T-cell (primary cell): ENCODE measurements around the gene SYT14. TPM values are rescaled to one million over a fixed set of nuclear protein-coding genes. Genes with fewer than 3 reads are reported as not detected.
"Not testable (repeated sequence)": the region's sequence is repeated elsewhere in the genome, so short reads cannot be mapped to it uniquely, and the experiment has no call there.

Experiments
- ATAC-seq, 4 experiments: fragments of 200-7000 bp in 3 of 4; fragments of 150-1000 bp in 1 of 4; cut with Tn5 transposase; replicated peaks in 1 of 4; 1 replicate in 3 of 4; 2 replicates in 1 of 4; pipeline ENCODE4 v1.10.0; 2021; ENCODE audit warnings: moderate library complexity in 3 of 4, mild to moderate bottlenecking in 2 of 4, moderate number of reproducible peaks in 1 of 4
- CTCF ChIA-PET, 2 donors: fragments of 300-600 bp; sonication (Branson Sonifier 250); formaldehyde crosslinking; loops; one replicate each; lab custom pipeline; 2022; ENCODE audit warnings: antibody characterized with exemption in 2 of 2; lab: Charles Lee
- POLR2A ChIA-PET, 2 donors: fragments of 300-600 bp; sonication (Branson Sonifier 250); formaldehyde crosslinking; loops; one replicate each; lab custom pipeline; 2022; ENCODE audit warnings: antibody characterized with exemption in 2 of 2; lab: Charles Lee
- DNase-seq, 35 experiments: peaks; one replicate each; pipeline versions ENCODE4 v3.0.0 to v3.0.0-alpha.2; 2013 to 2023
- H3K27ac ChIP-seq: one replicate; pipeline ENCODE4 v1.5.1; 2013; ENCODE audit warnings: low read length
- H3K27me3 ChIP-seq, 2 experiments: replicated peaks in 1 of 2; 1 replicate in 1 of 2; 2 replicates in 1 of 2; pipeline versions ENCODE4 v1.6.1 to v1.7.0; 2013; ENCODE audit warnings: low read length in 1 of 2, mixed read lengths in 1 of 2; ENCODE audit not compliant: control insufficient read depth in 2 of 2, insufficient read depth in 2 of 2; ENCODE audit errors: extremely low read depth in 1 of 2
- H3K36me3 ChIP-seq, 2 donors: 1 replicate in 1 of 2; 2 replicates in 1 of 2; pipeline versions ENCODE4 v1.6.1 to v1.7.0; 2013; ENCODE audit warnings: low read length in 1 of 2; ENCODE audit not compliant: control insufficient read depth in 2 of 2, insufficient read depth in 1 of 2; ENCODE audit errors: extremely low read depth in 1 of 2
- H3K4me1 ChIP-seq, 2 experiments: 1 replicate in 1 of 2; 2 replicates in 1 of 2; pipeline versions ENCODE4 v1.6.1 to v1.7.0; 2013; ENCODE audit warnings: low read length in 2 of 2, mixed read lengths in 1 of 2; ENCODE audit not compliant: insufficient read depth in 2 of 2, control insufficient read depth in 1 of 2; ENCODE audit errors: extremely low read depth in 1 of 2
- H3K4me3 ChIP-seq, 2 donors: 1 replicate in 1 of 2; 2 replicates in 1 of 2; pipeline versions ENCODE4 v1.5.1 to v1.7.0; 2013; ENCODE audit warnings: mild to moderate bottlenecking in 2 of 2, low read length in 1 of 2, moderate library complexity in 1 of 2; ENCODE audit not compliant: control insufficient read depth in 1 of 2; ENCODE audit errors: extremely low read depth in 1 of 2
- H3K9me3 ChIP-seq: 2 replicates; pipeline ENCODE4 v1.7.0; 2013
- H3K27ac Mint-ChIP-seq, 2 donors: one replicate each; pipeline ENCODE4 v1.8.0; 2020 to 2021; ENCODE audit warnings: mild to moderate bottlenecking in 2 of 2, mixed read lengths in 2 of 2
- H3K27me3 Mint-ChIP-seq, 2 donors: one replicate each; pipeline ENCODE4 v1.8.0; 2021 to 2022; ENCODE audit warnings: mixed read lengths in 2 of 2
- H3K36me3 Mint-ChIP-seq: one replicate; pipeline ENCODE4 v1.8.0; 2021; ENCODE audit warnings: mixed read lengths
- H3K4me1 Mint-ChIP-seq, 3 donors: one replicate each; pipeline ENCODE4 v1.8.0; 2020 to 2022; ENCODE audit warnings: mixed read lengths in 3 of 3, mild to moderate bottlenecking in 1 of 3
- H3K4me3 Mint-ChIP-seq, 3 donors: one replicate each; pipeline ENCODE4 v1.8.0; 2020 to 2022; ENCODE audit warnings: mild to moderate bottlenecking in 3 of 3, mixed read lengths in 3 of 3, moderate library complexity in 3 of 3
- H3K9me3 Mint-ChIP-seq, 3 donors: one replicate each; pipeline ENCODE4 v1.8.0; 2020 to 2022; ENCODE audit warnings: mixed read lengths in 3 of 3
- WGBS: methylation state at CpG from one replicate; pipeline ENCODE4 v1.1.5; 2013; ENCODE audit warnings: missing lambda C conversion rate; ENCODE audit not compliant: insufficient coverage; 5-methylcytosine and 5-hydroxymethylcytosine counted together
- total RNA-seq, 35 experiments: library from RNA in 6 of 35; stranded (reverse) in 6 of 35; fragments of 120-200 nt in 1 of 35; gene quantifications; one replicate each; pipeline versions ENCODE4 v1.2.1 to v1.2.4 and lab custom pipeline; 2013 to 2026

SYT14 gene
- total RNA-seq, 5 donors from 2014 or later (not counting 1 experiment from before 2014, with no cell fraction given), result not detected

DNA sequence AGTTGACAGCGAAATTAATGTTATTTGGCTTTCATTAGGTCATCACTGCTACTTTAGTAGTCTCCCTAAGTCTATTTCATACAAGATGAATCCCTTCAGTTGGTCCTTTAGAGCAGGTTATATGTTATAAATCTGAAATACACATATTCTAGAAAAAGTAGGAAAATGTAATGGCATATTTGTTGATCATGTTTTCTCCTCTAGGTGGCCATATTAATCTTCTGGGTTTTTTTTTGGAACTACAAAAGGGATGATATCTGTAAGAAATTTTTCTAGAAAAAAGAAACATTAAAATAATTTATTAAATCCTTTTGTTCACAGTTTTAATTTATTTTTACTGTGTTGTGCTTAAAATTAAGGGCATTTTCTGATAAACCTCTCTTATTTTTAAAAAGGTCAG is 87.9 kb downstream of the SYT14 start:
- ChIA-PET POLR2A (no interaction called here), CTCF (interaction anchor here in 1 of 2 donors (0.6 kb wide), 1 partner anchor 316 kb away, joined by 3 read pairs; no protein-coding TSS in a partner anchor)
- no CpG with 5 or more reads among the region's 1 CpG for WGBS
- Mint-ChIP-seq H3K27me3 (peaks cover 4 to 14% of the 10 kb centered on the region in 2 donors), H3K27ac (no peak overlapping the region), H3K36me3 (no peaks in the 10 kb centered on the region), H3K4me1 (no peaks in the 10 kb centered on the region), H3K9me3 (peaks cover 2 to 5% (median 4%) of the 10 kb centered on the region in 3 donors), H3K4me3 (no peak overlapping the region)
- DNase-seq (no peak), ATAC-seq (no peak)
- Histone ChIP-seq H3K27me3 (no peaks in the 10 kb centered on the region), H3K9me3 (no peaks in the 10 kb centered on the region), H3K4me3 (no peak overlapping the region), H3K36me3 (no peaks in the 10 kb centered on the region), H3K4me1 (no peaks in the 10 kb centered on the region), H3K27ac (no peak overlapping the region)

DNA sequence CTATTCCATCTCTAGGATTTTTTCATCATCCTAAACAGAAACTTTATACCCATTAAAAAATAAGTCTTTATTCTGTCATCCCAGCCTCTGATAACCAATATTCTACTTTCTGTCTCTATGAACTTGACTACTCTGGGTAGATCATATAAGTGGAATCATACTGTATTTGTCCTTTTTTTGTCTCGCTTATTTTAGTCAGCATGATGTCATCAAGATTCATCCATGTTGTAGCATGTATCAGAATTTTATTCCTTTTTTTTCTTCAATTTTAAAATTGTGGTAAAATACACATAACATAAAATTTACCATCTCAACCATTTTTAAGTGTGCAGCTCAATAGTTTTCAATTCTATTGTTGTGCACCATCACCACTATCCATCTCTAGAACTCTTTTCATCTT is 90.0 kb downstream of the SYT14 start:
- POLR2A ChIA-PET, result no interaction called here
- CTCF ChIA-PET, result no interaction called here
- no peaks in the 10 kb centered on the region for H3K9me3 ChIP-seq

GRCh38 chr1:210031473-210031872 is 93.5 kb downstream of the SYT14 start:
- CTCF ChIA-PET, result no interaction called here
- H3K9me3 ChIP-seq, result no peaks in the 10 kb centered on the region
- Mint-ChIP-seq H3K27ac (no peak overlapping the region), H3K9me3 (peaks cover 2 to 9% (median 4%) of the 10 kb centered on the region in 3 donors), H3K36me3 (no peaks in the 10 kb centered on the region), H3K4me3 (no peak overlapping the region), H3K27me3 (peaks cover 10 to 12% of the 10 kb centered on the region in 2 donors), H3K4me1 (no peaks in the 10 kb centered on the region)
- DNase-seq, result no peak
- H3K27me3 ChIP-seq, result no peaks in the 10 kb centered on the region
- no peak overlapping the region for H3K4me3 ChIP-seq
- no peaks in the 10 kb centered on the region for H3K36me3 ChIP-seq
- WGBS, result no CpG with 5 or more reads among the region's 1 CpG
- POLR2A ChIA-PET, result interaction anchor here in 1 of 2 donors (0.6 kb wide), 1 partner anchor 660 kb away, joined by 3 read pairs; no protein-coding TSS in a partner anchor
- H3K4me1 ChIP-seq, result no peaks in the 10 kb centered on the region
- no peak for ATAC-seq
- H3K27ac ChIP-seq, result no peak overlapping the region

More for the DNA sequence above, 90.0 kb downstream of the SYT14 start:
- peaks cover 2 to 5% (median 4%) of the 10 kb centered on the region in 3 donors for H3K9me3 Mint-ChIP-seq
- Histone ChIP-seq H3K36me3 (no peaks in the 10 kb centered on the region), H3K4me3 (no peak overlapping the region), H3K4me1 (no peaks in the 10 kb centered on the region), H3K27me3 (no peaks in the 10 kb centered on the region), H3K27ac (no peak overlapping the region)
- WGBS, result no CpG with 5 or more reads among the region's 1 CpG
- no peaks in the 10 kb centered on the region for H3K36me3 Mint-ChIP-seq
- H3K27ac Mint-ChIP-seq, result no peak overlapping the region
- no peaks in the 10 kb centered on the region for H3K4me1 Mint-ChIP-seq
- DNase-seq (no peak), ATAC-seq (no peak)
- H3K4me3 Mint-ChIP-seq, result no peak overlapping the region
- peaks cover 8 to 12% of the 10 kb centered on the region in 2 donors for H3K27me3 Mint-ChIP-seq

DNA sequence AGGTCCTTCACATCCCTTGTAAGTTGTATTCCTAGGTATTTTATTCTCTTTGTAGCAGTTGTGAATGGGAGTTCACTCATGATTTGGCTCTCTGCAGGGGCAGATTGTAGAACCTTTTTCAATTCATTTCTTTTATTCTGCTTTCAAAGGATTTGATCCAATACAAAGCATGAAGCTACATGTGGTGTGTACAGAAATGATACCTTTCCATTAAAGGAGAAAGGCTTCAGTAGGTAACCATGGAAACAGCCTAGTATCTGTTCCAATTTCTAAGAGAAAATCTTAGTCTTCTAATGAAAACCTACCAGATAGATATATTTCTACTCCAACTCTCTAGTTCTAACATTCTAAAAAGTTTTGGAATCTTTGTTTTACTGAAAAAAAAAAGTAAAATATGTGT is 105.0 kb downstream of the SYT14 start:
- Mint-ChIP-seq H3K4me3 (no peak overlapping the region), H3K36me3 (no peaks in the 10 kb centered on the region), H3K9me3 (peaks cover 2 to 14% (median 5%) of the 10 kb centered on the region in 3 donors), H3K4me1 (no peaks in the 10 kb centered on the region), H3K27ac (no peak overlapping the region), H3K27me3 (peaks cover 0 to 7% of the 10 kb centered on the region in 2 donors)
- ATAC-seq (no peak), DNase-seq (no peak)
- Histone ChIP-seq H3K27me3 (no peaks in the 10 kb centered on the region), H3K27ac (no peak overlapping the region), H3K4me3 (no peak overlapping the region), H3K4me1 (no peaks in the 10 kb centered on the region), H3K9me3 (no peaks in the 10 kb centered on the region), H3K36me3 (no peaks in the 10 kb centered on the region)
- POLR2A ChIA-PET, result no interaction called here
- CTCF ChIA-PET, result no interaction called here

- ATAC-seq, result no peak
- H3K27me3 Mint-ChIP-seq, result peaks cover 0 to 8% of the 10 kb centered on the region in 2 donors
- H3K27ac ChIP-seq, result no peak overlapping the region
- H3K9me3 ChIP-seq, result no peaks in the 10 kb centered on the region
- no peaks in the 10 kb centered on the region for H3K36me3 Mint-ChIP-seq
- ChIA-PET POLR2A (no interaction called here), CTCF (no interaction called here)
- H3K27me3 ChIP-seq, result peaks cover 0 to 3% of the 10 kb centered on the region in 2 experiments
- no peak overlapping the region for H3K4me3 ChIP-seq
- H3K4me1 ChIP-seq, result no peaks in the 10 kb centered on the region
- no peaks in the 10 kb centered on the region for H3K4me1 Mint-ChIP-seq
- no peak overlapping the region for H3K4me3 Mint-ChIP-seq
- H3K27ac Mint-ChIP-seq, result no peak overlapping the region
- 60% methylated on average over 5 of the region's 7 CpGs for WGBS
- peaks cover 0 to 8% (median 0%) of the 10 kb centered on the region in 3 donors for H3K9me3 Mint-ChIP-seq
- H3K36me3 ChIP-seq, result no peaks in the 10 kb centered on the region
- no peak for DNase-seq
Measured at GRCh38 chr1:210049616-210050015, 111.6 kb downstream of the SYT14 start.

GRCh38 chr1:210050491-210050890 is 112.5 kb downstream of the SYT14 start:
- H3K27me3 ChIP-seq, H3K9me3 Mint-ChIP-seq, H3K4me1 Mint-ChIP-seq, DNase-seq, H3K4me3 ChIP-seq, H3K27me3 Mint-ChIP-seq, H3K4me1 ChIP-seq, H3K27ac Mint-ChIP-seq, H3K36me3 ChIP-seq, H3K9me3 ChIP-seq, ATAC-seq, H3K27ac ChIP-seq, H3K4me3 Mint-ChIP-seq, CTCF ChIA-PET, H3K36me3 Mint-ChIP-seq, POLR2A ChIA-PET: not testable (repeated sequence)
- WGBS, result no CpG with 5 or more reads among the region's 4 CpGs

GRCh38 chr1:210053126-210053525 is 115.1 kb downstream of the SYT14 start:
- H3K9me3 ChIP-seq, result no peaks in the 10 kb centered on the region
- H3K36me3 ChIP-seq, result no peaks in the 10 kb centered on the region
- H3K27ac Mint-ChIP-seq, result no peak overlapping the region
- H3K4me3 Mint-ChIP-seq, result no peak overlapping the region
- H3K4me1 Mint-ChIP-seq, result no peaks in the 10 kb centered on the region
- DNase-seq, result no peak
- no peaks in the 10 kb centered on the region for H3K4me1 ChIP-seq
- peaks cover 6% of the 10 kb centered on the region in 2 donors for H3K27me3 Mint-ChIP-seq
- H3K27me3 ChIP-seq, result peaks cover 0 to 3% of the 10 kb centered on the region in 2 experiments
- H3K4me3 ChIP-seq, result no peak overlapping the region
- 36% methylated on average over 1 of the region's 1 CpG for WGBS
- no peaks in the 10 kb centered on the region for H3K36me3 Mint-ChIP-seq
- ChIA-PET CTCF (no interaction called here), POLR2A (no interaction called here)
- ATAC-seq, result no peak
- H3K9me3 Mint-ChIP-seq, result peaks cover 0 to 7% (median 0%) of the 10 kb centered on the region in 3 donors
- no peak overlapping the region for H3K27ac ChIP-seq
